Limb (tissue), 2 donors: ENCODE results near the gene BABAM1.
A peak's percentile ranks its signal among the peaks of the same experiment; 100 is the strongest.

Experiments used
- DNase-seq, 2 donors: peaks; one replicate each; pipeline ENCODE4 v3.0.0-alpha.2; 2016; ENCODE audit errors: extremely low spot score in 2 of 2

BABAM1 gene

GRCh38 chr19:17266975-17267788 is at the start of gene BABAM1:
Gene BABAM1, plus strand, starts transcription at chr19:17267443. Its CDS starts 1,364 bp downstream, at chr19:17268807.
- DNase-seq = peak; percentile 97 to 99

GRCh38 chr19:17219286-17219685 is 48.0 kb upstream of the BABAM1 start:
- DNase-seq = no peak

GRCh38 chr19:17220207-17220758 is 47.0 kb upstream of the BABAM1 start:
- no peak for DNase-seq

GRCh38 chr19:17225053-17225452 is 42.2 kb upstream of the BABAM1 start:
- DNase-seq = no peak

- DNase-seq = peak; percentile 97 to 98
These were observed 41.0 kb upstream of the BABAM1 start, which contains the start of gene OCEL1 for GRCh38 chr19:17226002-17226933. Gene OCEL1, plus strand, starts transcription at chr19:17226226. Its CDS starts 22 bp downstream, at chr19:17226248.

- no peak for DNase-seq
These were observed 39.4 kb upstream of the BABAM1 start for GRCh38 chr19:17227798-17228367.

- DNase-seq = no peak
These were observed 37.4 kb upstream of the BABAM1 start for GRCh38 chr19:17229890-17230289.

GRCh38 chr19:17232258-17232657 is 35.0 kb upstream of the BABAM1 start:
- no peak for DNase-seq

GRCh38 chr19:17234911-17235299 is 32.3 kb upstream of the BABAM1 start:
- no peak for DNase-seq

- DNase-seq = peak; percentile 61 to 82
These were observed 31.8 kb upstream of the BABAM1 start for GRCh38 chr19:17235300-17235970.

GRCh38 chr19:17235971-17236777 is 31.1 kb upstream of the BABAM1 start:
- DNase-seq = peak; percentile 32 to 51

- no peak for DNase-seq
These were observed 30.3 kb upstream of the BABAM1 start for GRCh38 chr19:17236811-17237543.

- DNase-seq = no peak
These were observed 29.2 kb upstream of the BABAM1 start for GRCh38 chr19:17237747-17238706.

GRCh38 chr19:17240062-17240752 is 27.0 kb upstream of the BABAM1 start:
- no peak for DNase-seq

GRCh38 chr19:17240826-17241399 is 26.3 kb upstream of the BABAM1 start:
- no peak for DNase-seq

GRCh38 chr19:17242431-17243208 is 24.6 kb upstream of the BABAM1 start:
- no peak for DNase-seq
